Stromal cell of bone marrow (primary cell): ENCODE data around the gene ZG16.

Experiments used
- DNase-seq: peaks from one replicate; pipeline ENCODE4 v3.0.0-alpha.2; 2012; ENCODE audit warnings: low read depth

ZG16 gene

GRCh38 chr16:29825145-29826044, 47.3 kb downstream of the ZG16 start:
- peak; percentile 81 for DNase-seq

DNA sequence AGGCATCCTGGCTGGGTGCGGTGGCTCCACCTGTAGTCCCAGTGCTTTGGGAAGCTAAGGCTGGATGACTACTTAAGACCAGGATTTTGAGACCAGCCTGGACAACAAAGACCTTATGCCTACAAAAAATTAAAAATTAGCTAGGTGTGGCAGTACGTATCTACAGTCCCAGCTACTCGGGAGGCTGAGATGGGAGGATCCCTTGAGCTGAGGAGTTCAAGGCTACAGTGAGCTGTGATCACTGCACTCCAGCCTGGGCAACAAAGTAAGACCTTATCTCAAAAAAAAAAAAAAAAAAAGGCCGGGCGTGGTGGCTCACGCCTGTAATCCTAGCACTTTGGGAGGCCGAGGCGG, 48.3 kb downstream of the ZG16 start:
- DNase-seq = no peak

DNA sequence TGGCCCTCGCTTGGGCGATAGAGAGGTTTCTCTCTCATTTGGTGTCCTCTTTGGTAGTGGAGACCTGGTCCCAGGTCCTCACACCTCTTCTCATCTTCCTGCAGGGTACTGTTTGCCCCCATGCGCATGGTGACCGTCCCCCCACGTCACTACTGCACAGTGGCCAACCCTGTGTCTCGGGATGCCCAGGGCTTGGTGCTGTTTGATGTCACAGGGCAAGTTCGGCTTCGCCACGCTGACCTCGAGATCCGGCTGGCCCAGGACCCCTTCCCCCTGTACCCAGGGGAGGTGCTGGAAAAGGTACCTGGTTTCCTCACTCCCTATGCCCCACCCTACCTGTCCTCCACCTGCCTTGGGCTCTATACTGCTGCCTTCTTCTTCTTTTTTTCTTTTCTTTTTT, 52.7 kb downstream of the ZG16 start:
- DNase-seq = no peak

DNA sequence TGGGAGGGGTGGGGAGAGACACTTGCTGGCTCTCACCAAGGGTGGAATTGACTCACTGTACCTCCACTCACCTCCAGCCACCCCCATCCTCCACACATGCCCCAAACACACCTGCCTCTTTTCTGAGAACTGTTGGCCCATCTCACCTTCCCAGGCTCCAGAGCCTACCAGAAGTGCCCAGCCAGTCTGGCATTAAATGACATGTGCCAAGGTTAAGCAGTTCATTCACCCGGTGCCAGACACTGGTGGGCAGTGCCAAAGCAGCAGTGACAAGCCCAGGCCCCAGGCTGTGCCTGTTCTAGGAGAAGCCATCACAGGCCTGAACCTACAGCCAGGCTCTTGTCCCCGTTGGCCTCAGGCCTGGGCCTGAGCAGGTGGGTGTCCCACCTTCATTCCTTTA, 53.4 kb downstream of the ZG16 start:
- no peak for DNase-seq
